HG03469 (cell line): ENCODE results near the gene TEX51.

Source experiments
- ATAC-seq: cut with Tn5 transposase; IDR thresholded peaks from one replicate; pipeline ENCODE4 v1.9.1; 2021; ENCODE audit warnings: mild to moderate bottlenecking, moderate library complexity, moderate number of reproducible peaks; ENCODE audit not compliant: unreplicated experiment

Gene TEX51

GRCh38 chr2:126913329-126913728, 14.6 kb downstream of the TEX51 start:
- ATAC-seq = no peak

GRCh38 chr2:126913881-126914615, 15.4 kb downstream of the TEX51 start:
- no peak for ATAC-seq

- ATAC-seq = no peak
Observed at GRCh38 chr2:126914811-126915500, 16.3 kb downstream of the TEX51 start.

DNA sequence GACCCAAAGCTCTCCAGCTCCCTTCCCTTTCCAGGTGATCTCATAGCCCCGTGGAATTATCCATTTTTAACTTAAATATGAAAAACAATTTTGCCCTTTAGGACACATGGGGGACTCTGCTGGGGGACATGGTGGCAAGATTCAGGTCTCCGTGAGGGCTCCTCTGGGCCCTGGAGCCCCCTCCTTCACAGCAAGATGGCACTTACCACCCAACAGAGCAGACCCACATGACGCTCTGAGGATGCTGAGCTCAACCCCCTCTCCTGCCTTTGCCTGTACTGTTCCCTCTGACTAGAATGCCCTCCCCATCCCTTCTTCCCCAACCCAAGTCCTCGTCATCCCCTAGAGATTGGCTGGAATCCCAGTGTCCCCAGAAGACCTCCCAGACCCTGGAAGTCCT, 17.2 kb downstream of the TEX51 start:
- ATAC-seq = no peak

- no peak for ATAC-seq
Observed at GRCh38 chr2:126916744-126917143, 18.1 kb downstream of the TEX51 start.

DNA sequence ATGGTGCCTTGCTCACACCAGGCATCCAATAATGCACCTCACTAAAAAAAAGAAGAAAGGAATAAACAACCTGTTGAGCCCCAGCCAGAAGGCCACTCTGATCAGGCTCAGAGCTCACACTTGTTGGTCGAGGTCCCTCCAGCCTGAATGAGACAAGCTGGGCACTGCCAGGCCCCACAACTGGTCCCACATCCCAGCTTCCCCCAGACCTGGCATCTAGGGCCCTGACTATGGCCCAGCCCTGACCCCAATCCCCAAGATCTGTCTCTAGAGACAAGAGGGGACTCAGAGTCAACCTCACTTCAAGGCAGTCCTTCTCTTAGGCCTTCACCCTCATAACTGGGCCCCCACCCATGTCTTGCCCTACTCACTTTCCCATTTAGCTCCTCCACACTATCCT, 22.4 kb downstream of the TEX51 start:
- no peak for ATAC-seq

- no peak for ATAC-seq
Observed at GRCh38 chr2:126930970-126931590, 32.4 kb downstream of the TEX51 start.

GRCh38 chr2:126932529-126932928, 33.8 kb downstream of the TEX51 start:
- ATAC-seq = no peak

DNA sequence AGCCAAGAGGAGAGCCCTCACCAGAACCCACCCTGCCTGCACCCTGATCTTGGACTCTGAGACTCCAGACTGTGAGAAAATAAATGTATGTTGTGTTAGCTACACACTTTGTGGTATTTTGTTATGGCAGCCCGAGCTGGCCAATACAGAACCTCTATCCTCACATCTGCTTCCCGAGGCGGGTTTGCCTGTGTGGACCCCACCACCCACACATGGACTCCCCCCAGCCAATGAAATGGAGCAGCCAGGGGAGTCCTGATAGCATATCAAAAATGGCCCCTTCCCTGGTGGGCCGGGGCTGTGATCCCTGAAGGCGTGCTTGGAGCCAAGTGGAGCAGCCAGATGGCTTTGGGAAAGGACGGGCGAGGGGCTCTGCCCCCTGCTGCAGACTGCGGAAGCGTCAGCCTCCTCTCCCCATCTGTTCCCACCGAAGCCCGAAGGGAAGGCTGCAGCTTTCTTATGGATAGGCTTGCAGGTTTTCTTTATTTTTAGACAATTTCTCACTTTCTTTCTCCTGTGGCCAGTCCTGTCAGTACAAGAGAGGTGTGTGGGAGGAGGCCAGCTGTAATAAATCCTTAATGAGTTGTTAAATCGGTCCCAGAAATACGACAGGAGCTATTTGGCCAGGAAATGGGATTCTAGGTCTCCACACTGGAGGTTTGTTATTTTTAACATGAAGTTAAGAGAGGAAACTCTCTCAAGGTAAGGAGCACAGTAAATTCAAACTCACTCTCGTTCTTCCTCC, 34.4 kb downstream of the TEX51 start:
- no peak for ATAC-seq

GRCh38 chr2:126933711-126934091, 35.0 kb downstream of the TEX51 start:
- ATAC-seq = no peak

- ATAC-seq = no peak
Observed at GRCh38 chr2:126934809-126935208, 36.1 kb downstream of the TEX51 start.

- ATAC-seq = no peak
Observed at GRCh38 chr2:126935774-126936173, 37.1 kb downstream of the TEX51 start.

- no peak for ATAC-seq
Observed at GRCh38 chr2:126936219-126936723, 37.6 kb downstream of the TEX51 start.

DNA sequence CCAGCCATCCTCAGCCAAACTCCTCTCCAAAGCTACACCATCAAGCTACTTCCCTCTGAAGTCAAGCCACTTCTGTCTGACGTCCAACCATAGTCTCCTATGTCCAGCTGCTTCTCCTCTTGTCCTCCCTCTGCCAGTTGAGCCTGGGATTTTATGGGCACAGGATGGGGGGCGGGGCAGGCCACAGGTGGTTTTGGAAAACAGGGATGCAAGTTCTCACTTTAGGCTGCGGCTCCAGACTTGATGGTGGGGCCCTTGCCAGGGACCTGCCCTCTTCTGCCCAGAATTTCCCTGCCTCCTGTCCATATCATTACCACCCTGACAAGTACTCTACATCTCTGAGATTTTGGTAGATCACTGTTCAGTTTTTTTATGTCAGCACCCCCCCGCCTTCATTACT, 41.6 kb downstream of the TEX51 start:
- no peak for ATAC-seq

DNA sequence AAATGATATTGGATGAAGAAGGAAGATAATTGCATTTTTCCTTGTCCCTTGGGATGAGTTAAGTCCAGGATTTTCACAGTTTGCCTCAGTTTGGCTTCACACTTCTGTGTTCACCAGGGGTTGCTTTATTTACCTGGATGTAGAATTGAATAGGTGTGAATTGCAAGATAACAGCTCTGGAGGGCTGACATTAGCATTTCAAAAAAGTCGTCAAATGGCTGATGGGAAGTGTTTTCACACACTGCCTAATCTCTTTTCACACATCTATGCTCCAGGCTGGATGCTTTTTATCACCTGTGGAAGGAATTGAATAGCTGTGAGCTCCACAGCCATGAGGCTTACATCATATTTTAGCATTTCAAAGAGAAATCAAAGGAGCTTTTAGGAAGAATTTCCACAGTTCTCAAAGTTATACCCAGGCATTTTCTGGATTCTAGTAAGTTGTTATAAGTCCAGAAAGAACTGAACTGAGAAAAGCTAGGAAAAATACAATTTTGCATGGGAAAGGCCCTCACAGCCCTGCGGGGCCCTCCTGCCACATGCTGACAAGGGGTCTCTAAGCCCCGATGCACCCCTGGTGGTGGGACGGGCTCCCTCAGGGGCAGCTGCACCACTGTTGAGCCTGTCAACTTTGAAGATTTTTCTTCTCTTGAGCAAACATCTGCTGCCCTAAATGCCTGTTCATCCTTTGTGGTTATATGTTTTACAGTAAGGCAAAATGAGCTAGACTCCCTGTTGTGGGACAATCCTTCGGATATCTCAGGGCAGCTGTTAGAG, 43.9 kb downstream of the TEX51 start:
- no peak for ATAC-seq

GRCh38 chr2:126943612-126944348, 45.1 kb downstream of the TEX51 start:
- ATAC-seq = no peak

GRCh38 chr2:126945118-126945517, 46.4 kb downstream of the TEX51 start:
- ATAC-seq = no peak

GRCh38 chr2:126946318-126947102, 47.8 kb downstream of the TEX51 start:
- ATAC-seq = no peak

- ATAC-seq = no peak
Observed at GRCh38 chr2:126947103-126947429, 48.4 kb downstream of the TEX51 start.
